WI38 (cell line): ENCODE measurements around the gene TUBGCP6.
A peak's percentile ranks its signal among the peaks of the same experiment; 100 is the strongest.

Experiments
- H3K4me3 ChIP-seq: 2 replicates; pipeline ENCODE4 v1.5.1; 2011; ENCODE audit warnings: low read depth, mild to moderate bottlenecking, control low read depth, low read length
- CTCF ChIP-seq: IDR thresholded peaks from 2 replicates; pipeline ENCODE4 v1.5.1; 2012; ENCODE audit warnings: low read depth, mild to moderate bottlenecking, control low read depth, low read length

TUBGCP6 gene

DNA sequence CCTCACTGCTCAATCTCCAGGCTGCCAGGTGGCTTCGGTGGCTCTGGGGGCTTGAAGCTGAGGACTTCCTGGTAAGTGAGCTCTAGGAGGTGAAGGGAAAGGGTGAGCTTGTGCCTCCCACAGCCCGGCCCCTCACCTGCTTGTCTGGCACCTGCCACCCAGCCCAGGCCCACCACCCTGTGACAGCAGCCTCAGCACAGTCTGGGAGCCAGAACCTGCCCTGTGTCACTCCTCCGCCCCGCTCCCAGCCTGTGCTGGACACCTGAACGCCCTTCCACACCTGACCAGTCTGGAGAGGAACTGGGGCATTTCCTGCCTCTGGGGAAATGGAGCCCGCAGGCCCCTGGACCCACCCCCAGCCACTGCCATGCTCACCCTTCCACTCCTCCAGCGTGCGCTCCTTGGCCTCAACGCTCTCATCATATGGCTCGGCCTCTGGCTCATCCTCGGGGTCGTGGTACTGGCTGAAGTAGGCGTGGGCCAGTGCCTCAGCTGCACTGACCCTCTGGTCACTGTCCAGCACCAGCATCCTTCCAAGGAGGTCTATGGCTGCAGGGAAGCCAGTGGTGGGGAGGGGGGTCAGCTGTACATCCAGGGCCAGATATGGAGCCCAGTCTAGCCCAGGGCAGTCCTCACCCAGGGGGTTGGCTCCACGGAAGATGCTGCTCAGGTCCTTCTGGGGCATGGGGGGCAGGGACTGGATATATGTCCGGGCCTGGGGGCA, 20.3 kb upstream of the TUBGCP6 start:
- TF ChIP-seq CTCF: no peak
- H3K4me3 ChIP-seq: no peak overlapping the region

- TF ChIP-seq CTCF: no peak
- no peak overlapping the region for H3K4me3 ChIP-seq
Measured at GRCh38 chr22:50264104-50264745, 19.4 kb upstream of the TUBGCP6 start.

DNA sequence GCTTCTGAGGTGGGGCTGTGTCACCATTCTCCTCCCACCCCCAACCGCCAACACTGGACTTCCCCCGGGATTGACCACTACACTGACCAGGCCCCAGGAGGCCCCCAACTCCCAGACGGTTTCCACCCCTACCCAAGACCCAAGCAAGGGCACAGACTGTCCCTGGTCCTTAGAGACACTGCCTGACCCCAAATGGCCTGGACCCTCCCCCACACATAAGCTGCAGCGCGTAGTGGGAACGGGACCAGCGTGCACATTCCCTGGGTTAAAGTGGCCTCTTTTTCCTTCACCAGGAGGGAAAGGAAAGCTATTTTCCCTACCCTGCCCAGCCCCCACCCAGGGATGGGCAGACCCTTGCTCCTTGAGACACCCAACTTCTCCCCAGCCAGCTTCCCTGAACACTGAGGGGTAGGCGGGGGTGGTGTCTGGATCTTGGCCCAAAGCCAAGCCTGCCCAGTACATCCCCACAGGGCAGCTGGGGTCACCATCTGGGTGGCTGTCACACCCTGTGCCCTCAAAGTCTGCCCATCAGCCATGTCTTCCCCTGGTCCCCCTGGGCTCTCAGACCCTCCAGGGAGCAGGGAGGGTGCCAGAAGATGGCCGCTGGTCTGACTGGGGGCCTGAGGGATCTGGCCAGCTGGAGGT, 18.3 kb upstream of the TUBGCP6 start:
- TF ChIP-seq CTCF: no peak
- no peak overlapping the region for H3K4me3 ChIP-seq

DNA sequence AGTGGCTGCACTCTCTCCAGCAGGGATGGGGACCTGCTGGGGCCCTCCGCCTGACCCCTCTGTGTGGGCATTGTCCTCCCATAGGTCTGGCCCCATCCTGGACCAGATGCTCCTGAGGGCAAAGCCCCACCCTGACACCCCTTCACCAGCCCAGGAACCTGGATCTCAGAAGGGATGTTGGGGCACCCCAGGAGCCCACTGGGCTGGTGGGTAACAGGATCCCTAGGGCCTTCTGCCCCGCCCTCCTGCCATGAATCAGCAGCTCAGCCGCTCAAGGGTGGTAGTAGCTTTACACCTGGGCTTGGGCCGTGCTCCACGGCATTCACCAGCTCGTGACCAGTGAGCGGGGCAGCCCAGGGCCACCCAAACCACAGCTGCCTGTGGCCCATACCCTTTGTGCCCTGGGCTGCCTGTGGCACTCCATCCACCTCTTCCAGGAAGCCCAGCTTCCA, 17.7 kb upstream of the TUBGCP6 start:
- H3K4me3 ChIP-seq: no peak overlapping the region
- TF ChIP-seq CTCF: no peak

- H3K4me3 ChIP-seq: peak within 1 kb of the TSS; percentile 71
- TF ChIP-seq CTCF: no peak
Measured at GRCh38 chr22:50261615-50262459, 17.0 kb upstream of the TUBGCP6 start, which contains the start of gene MAPK12. MAPK12 (minus strand) TSS chr22:50261683; CDS start chr22:50261509, 174 bp downstream.

DNA sequence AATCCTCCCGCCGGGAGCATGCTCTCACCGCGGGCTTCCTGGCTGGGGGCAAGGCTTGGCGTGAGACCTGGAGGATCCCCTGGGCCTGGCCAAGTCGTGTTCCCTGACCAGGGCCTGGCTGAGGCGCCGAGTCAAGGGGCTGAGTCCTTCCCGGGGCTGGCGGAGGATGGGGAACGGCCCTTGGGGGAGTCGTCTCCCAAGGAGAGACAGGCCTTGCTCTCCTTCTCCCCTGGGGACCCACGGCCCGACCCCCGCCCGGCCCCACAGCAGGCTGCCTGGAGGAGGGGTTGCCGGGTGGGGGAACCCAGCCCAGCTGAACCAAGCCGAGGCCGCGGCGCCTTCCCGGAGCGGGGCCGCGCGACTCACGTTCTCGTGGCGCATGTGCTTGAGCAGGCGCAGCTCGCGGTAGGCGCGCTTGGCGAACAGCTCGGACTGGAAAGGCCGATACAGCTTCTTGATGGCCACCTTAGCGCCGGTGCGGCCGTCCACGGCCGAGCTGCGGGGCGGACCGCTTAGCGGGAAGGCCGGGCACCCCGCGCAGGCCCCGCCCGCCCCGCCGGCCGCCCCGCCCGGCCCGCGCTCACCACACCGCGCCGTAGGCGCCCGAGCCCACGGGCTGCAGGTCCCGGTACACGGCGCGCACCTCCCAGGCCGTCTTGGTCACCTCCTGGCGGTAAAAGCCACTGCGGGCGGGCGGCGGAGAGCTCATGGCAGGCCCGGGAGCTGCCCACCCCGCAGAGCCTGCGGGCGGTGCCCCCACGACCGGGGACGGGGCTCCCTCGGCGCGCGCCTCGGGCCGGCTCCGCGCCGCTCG, 16.2 kb upstream of the TUBGCP6 start:
- TF ChIP-seq CTCF: no peak
- H3K4me3 ChIP-seq: peak overlapping the region; percentile 71
